Stomach (tissue), 4 donors: ENCODE measurements around the gene LRRC28.

Source experiments
- CTCF ChIP-seq, 7 experiments: fragments of 450-650 bp in 4 of 7; fragments of 200-600 bp in 3 of 7; sonication (generic) in 3 of 7; IDR thresholded peaks; one replicate each; pipeline ENCODE4 v1.5.1; 2016 to 2019; ENCODE audit warnings: antibody characterized with exemption in 7 of 7, control low read depth in 2 of 7, mild to moderate bottlenecking in 1 of 7
- POLR2A ChIP-seq, 4 donors: fragments of 450-650 bp; IDR thresholded peaks; one replicate each; pipeline ENCODE4 v1.6.1; 2016; ENCODE audit warnings: antibody characterized with exemption in 4 of 4, control low read depth in 2 of 4, mild to moderate bottlenecking in 1 of 4, moderate library complexity in 1 of 4
- POLR2AphosphoS5 ChIP-seq, 3 donors: sonication (generic); formaldehyde crosslinking; IDR thresholded peaks; one replicate each; pipeline ENCODE4 v1.6.1; 2016; ENCODE audit warnings: antibody characterized with exemption in 3 of 3

GRCh38 chr15:99315636-99316035 lies 64.4 kb downstream of the LRRC28 start:
- TF ChIP-seq POLR2A (IDR thresholded peaks at IDR 0.05) (no peak), CTCF (IDR thresholded peaks at IDR 0.05) (no peak), POLR2AphosphoS5 (IDR thresholded peaks at IDR 0.05) (no peak)
